Pancreas (tissue), 10 donors: ENCODE measurements around the gene DOC2A. TPM values are rescaled to one million over a fixed set of nuclear protein-coding genes. Genes with fewer than 3 reads are reported as not detected.
"Not testable (repeated sequence)": the region's sequence is repeated elsewhere in the genome, so short reads cannot be mapped to it uniquely, and the experiment has no call there.

Experiments
- ATAC-seq, 4 donors: fragments of 200-7000 bp; cut with Tn5 transposase; one replicate each; pipeline versions ENCODE4 v1.8.0 to v1.9.1; 2020; ENCODE audit warnings: mild to moderate bottlenecking in 4 of 4, moderate library complexity in 4 of 4
- DNase-seq, 6 donors: peaks; one replicate each; pipeline ENCODE4 v3.0.0-alpha.2; 2020
- FAIRE-seq: peaks from 2 replicates; lab custom pipeline; 2012; peaks lifted over from hg19 to GRCh38; lab: Jason Lieb, UNC
- H3K27ac ChIP-seq, 4 donors: fragments of 200-600 bp; sonication (generic); 1 replicate in 3 of 4; 2 replicates in 1 of 4; pipeline versions ENCODE4 v1.5.0 to v1.8.0; 2020
- H3K27me3 ChIP-seq, 4 donors: fragments of 200-600 bp; one replicate each; pipeline ENCODE4 v1.8.0; 2021
- H3K36me3 ChIP-seq, 3 donors: fragments of 200-600 bp; sonication (generic) in 1 of 3; one replicate each; pipeline versions ENCODE4 v1.5.0 to v1.8.0; 2020 to 2021
- H3K4me1 ChIP-seq, 3 donors: fragments of 200-600 bp; one replicate each; pipeline ENCODE4 v1.8.0; 2021
- H3K4me3 ChIP-seq, 4 donors: fragments of 200-600 bp; sonication (generic) in 2 of 4; one replicate each; pipeline versions ENCODE4 v1.5.0 to v1.8.0; 2020 to 2021
- H3K9me3 ChIP-seq, 4 donors: fragments of 200-600 bp; one replicate each; pipeline ENCODE4 v1.8.0; 2021
- CTCF ChIP-seq, 4 donors: fragments of 200-600 bp; sonication (generic) in 3 of 4; IDR thresholded peaks; one replicate each; pipeline versions ENCODE4 v1.5.0 to v1.8.0; 2021; ENCODE audit warnings: antibody characterized with exemption in 4 of 4
- WGBS, 2 donors: extraction: QIAGEN DNeasy Blood & Tissue Kit; methylation state at CpG; one replicate each; pipeline ENCODE4 v1.1.7; 2013; 5-methylcytosine and 5-hydroxymethylcytosine counted together
- intact Hi-C, 3 donors: fragments of 100-400 bp; cut with DNase I; formaldehyde crosslinking; loops; one replicate each; pipeline versions ENCODE4 v1.11.1 to v1.14.2; 2022
- polyA plus RNA-seq, 2 donors: library from polyadenylated mRNA; stranded (reverse); fragments of 200-250 nt; gene quantifications; one replicate each; pipeline ENCODE4 v1.2.3, GENCODE V29; 2013
- total RNA-seq, 6 donors: library from RNA; stranded (reverse); fragmentation: NEBNext Ultra II Directional in 4 of 6; extraction: Animal tissue kit (Norgen Biotek cat#: 25700) in 4 of 6; gene quantifications; one replicate each; pipeline versions ENCODE4 v1.2.1 to v1.2.4, GENCODE V29; 2021 to 2023
- donor health status: healthy with polysubstance abuse.
- donor health status: DM: no; HTN: no; CAD: no; lungs with moderate emphysema.
- donor health status: DM: no; HTN: no; CAD: no.
- donor health status: control.
- donor health status: control.
- donor health status: Bipolar disorder and iron deficiency.
- donor health status: DM: yes; HTN: yes; CAD: no.
- donor health status: DM: no; HTN: no; CAD: no.
- donor health status: DM: no; HTN: no; CAD: no.
- donor health status: DM: yes; HTN: yes; CAD: no.

DOC2A gene
- total and polyA plus RNA-seq, 8 donors: 0.19 to 4.4 (median 0.47) TPM

DNA sequence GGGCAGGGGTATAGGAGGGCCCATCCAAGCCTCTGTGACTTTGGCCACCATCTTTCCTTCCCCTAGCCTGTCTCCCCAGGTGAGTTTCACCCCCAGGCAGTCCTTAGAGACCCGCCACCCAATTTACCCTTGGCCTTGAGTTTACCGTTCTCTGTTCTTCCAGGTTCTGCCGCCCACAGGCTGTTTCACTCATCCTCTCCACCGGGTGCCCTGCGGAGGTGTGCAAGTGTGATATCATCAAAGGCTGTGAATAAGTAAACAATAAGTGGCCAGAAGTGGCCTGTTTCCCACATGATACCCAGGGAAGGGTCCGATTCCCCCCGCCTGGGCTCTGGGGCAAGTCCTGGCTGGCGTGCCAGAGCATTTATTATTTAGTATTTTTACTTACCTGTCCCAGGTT is 35.4 kb upstream of the DOC2A start:
- FAIRE-seq: no peak

DNA sequence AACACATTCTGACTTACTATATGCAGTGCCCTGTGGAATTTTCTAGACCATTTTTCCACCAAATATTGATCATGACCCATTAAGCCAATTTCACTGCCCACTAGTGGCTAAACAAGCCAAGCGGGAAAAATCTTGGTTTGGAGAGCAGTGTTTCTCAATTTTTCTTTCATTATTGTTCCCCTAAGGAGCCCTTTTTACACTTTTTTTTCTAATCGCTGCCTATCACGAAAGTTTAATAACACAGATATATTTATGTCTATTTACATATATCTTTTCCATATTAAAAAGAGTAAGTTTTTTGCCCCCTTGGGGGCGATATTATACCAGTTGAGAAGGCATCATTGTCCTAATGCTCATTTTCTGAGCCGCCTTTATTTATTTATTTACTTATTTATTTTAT is 31.0 kb upstream of the DOC2A start:
- H3K4me1 ChIP-seq: no peaks in the 10 kb centered on the region
- DNase-seq (no peak), FAIRE-seq (no peak), ATAC-seq (peak in 3 of 4 donors; percentile 54 to 62 (median 59))
- H3K4me3 ChIP-seq: no peak overlapping the region
- 10 to 11% methylated on average over 5 of the region's 5 CpGs for WGBS, 2 donors
- TF ChIP-seq CTCF (IDR thresholded peaks at IDR 0.05): peak in 3 of 4 donors; percentile 25 to 35 (median 33)
- H3K36me3 ChIP-seq: no peaks in the 10 kb centered on the region
- H3K27ac ChIP-seq: no peak overlapping the region
- intact Hi-C loops: no loop called here
- no peaks in the 10 kb centered on the region for H3K9me3 ChIP-seq
- no peaks in the 10 kb centered on the region for H3K27me3 ChIP-seq

More for the DNA sequence above, 35.4 kb upstream of the DOC2A start:
- Histone ChIP-seq H3K9me3 (no peaks in the 10 kb centered on the region), H3K27ac (no peak overlapping the region), H3K27me3 (no peaks in the 10 kb centered on the region), H3K4me3 (no peak overlapping the region), H3K4me1 (no peaks in the 10 kb centered on the region), H3K36me3 (no peaks in the 10 kb centered on the region)
- intact Hi-C loops: no loop called here
- ATAC-seq: no peak
- DNase-seq: no peak
- TF ChIP-seq CTCF (IDR thresholded peaks at IDR 0.05): no peak
- 44 to 49% methylated on average over 8 of the region's 8 CpGs for WGBS, 2 donors

- WGBS, 2 donors: 77 to 82% methylated on average over 5 of the region's 5 CpGs
- H3K27me3 ChIP-seq, intact Hi-C loops, H3K4me3 ChIP-seq, H3K4me1 ChIP-seq, DNase-seq, H3K36me3 ChIP-seq, FAIRE-seq, H3K9me3 ChIP-seq, H3K27ac ChIP-seq, ATAC-seq: not testable (repeated sequence)
Observed at GRCh38 chr16:30040690-30041089, 29.9 kb upstream of the DOC2A start.

- FAIRE-seq (no peak), ATAC-seq (no peak), DNase-seq (no peak)
- Histone ChIP-seq H3K27ac (no peak overlapping the region), H3K27me3 (no peaks in the 10 kb centered on the region), H3K4me1 (no peaks in the 10 kb centered on the region), H3K4me3 (no peak overlapping the region), H3K9me3 (no peaks in the 10 kb centered on the region), H3K36me3 (no peaks in the 10 kb centered on the region)
- TF ChIP-seq CTCF (IDR thresholded peaks at IDR 0.05): no peak
- intact Hi-C loops: no loop called here
- WGBS, 2 donors: 62 to 67% methylated on average over 5 of the region's 5 CpGs
Observed at GRCh38 chr16:30040221-30040620, 29.4 kb upstream of the DOC2A start.

DNA sequence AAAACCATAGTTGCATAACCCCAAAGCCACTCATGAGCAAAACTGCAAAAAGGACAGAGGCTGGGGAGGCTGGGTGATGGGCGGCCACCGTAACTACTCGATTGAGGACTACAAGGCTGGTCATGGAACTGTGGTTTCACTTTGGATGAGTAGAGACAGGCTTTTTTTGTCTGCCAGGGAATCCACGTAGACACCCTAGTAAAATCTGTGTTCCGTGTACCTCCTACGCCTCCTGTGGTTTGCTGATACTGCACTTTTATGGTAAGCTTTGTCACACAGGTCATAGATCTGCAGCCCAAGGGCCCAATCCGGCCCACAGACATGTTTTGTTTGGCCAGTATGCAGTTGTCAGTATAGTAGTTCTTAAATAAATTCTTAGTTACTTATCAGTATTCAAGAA is 22.4 kb upstream of the DOC2A start:
- no peak for FAIRE-seq
- peaks cover 0 to 5% (median 0%) of the 10 kb centered on the region in 3 donors for H3K4me1 ChIP-seq
- no peak for TF ChIP-seq CTCF (IDR thresholded peaks at IDR 0.05)
- intact Hi-C loops: no loop called here
- H3K9me3 ChIP-seq: no peaks in the 10 kb centered on the region
- DNase-seq: no peak
- no peak overlapping the region for H3K4me3 ChIP-seq
- no peaks in the 10 kb centered on the region for H3K36me3 ChIP-seq
- no peak for ATAC-seq
- H3K27ac ChIP-seq: no peak overlapping the region
- WGBS, 2 donors: 67 to 72% methylated on average over 7 of the region's 7 CpGs
- peaks cover 0 to 19% (median 2%) of the 10 kb centered on the region in 4 donors for H3K27me3 ChIP-seq
